ENCODE data around the gene PRPF31. TPM values are rescaled to one million over a fixed set of nuclear protein-coding genes. Genes with fewer than 3 reads are reported as not detected.

The PRPF31 gene
- total and polyA plus RNA-seq, 9 of the 15 experiments (the other 6 are each of a cell fraction or from before 2014, with no cell fraction given), result 5.8 to 92.2 (median 69.2) TPM

DNA sequence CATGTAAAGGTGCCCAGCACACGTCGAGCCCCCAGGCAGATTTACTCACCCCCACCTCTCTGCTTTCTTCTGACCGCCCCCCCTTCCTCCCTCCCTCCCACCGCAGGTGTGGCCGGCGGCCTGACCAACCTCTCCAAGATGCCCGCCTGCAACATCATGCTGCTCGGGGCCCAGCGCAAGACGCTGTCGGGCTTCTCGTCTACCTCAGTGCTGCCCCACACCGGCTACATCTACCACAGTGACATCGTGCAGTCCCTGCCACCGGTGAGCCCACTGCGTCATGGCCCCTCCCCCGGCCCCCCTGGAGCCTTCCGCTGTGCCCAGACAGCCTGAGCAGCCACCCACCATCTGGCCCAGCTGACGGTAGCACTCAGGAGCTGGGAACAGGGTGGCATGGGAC lies 8.8 kb downstream of the PRPF31 start:
- Histone ChIP-seq H3K36me3 (ENCODE audit: control insufficient read depth, insufficient read depth, low read length) (peaks cover 87% of the 10 kb centered on the region; the same call in 2 of the 3 replicates), H3K9ac (ENCODE audit: insufficient read depth in 1 of 2, low read depth in 2 of 2, low read length in 2 of 2) (peak overlapping the region in 1 of 2 experiments; percentile 35; a peak in 1 of 4 replicates), H3K27ac (ENCODE audit: extremely low read depth, low read depth, low read length) (no peak overlapping the region), H3K4me3 (no peak overlapping the region), H3K4me1 (replicated peaks in 1 of 2; ENCODE audit: control insufficient read depth in 2 of 2, insufficient read depth in 2 of 2, low read length in 2 of 2) (no peaks in the 10 kb centered on the region; a peak in 1 of 5 replicates), H4K20me1 (replicated peaks; ENCODE audit: control insufficient read depth, insufficient read depth, low read length) (no peaks in the 10 kb centered on the region), H3K27me3 (ENCODE audit: control insufficient read depth in 2 of 2, insufficient read depth in 2 of 2, low read length in 2 of 2) (no peaks in the 10 kb centered on the region), H3K79me2 (ENCODE audit: control insufficient read depth, insufficient read depth, low read length) (no peaks in the 10 kb centered on the region), H3K9me3 (replicated peaks; ENCODE audit: control insufficient read depth, insufficient read depth, low read depth, low read length) (no peaks in the 10 kb centered on the region), H3K9me1 (ENCODE audit: control insufficient read depth, insufficient read depth, low read length) (no peaks in the 10 kb centered on the region), H3K4me2 (ENCODE audit: insufficient read depth, low read length) (no peak overlapping the region), H2AFZ (ENCODE audit: low read depth, low read length) (no peak overlapping the region)
- ATAC-seq (no peak), DNase-seq (ENCODE audit: extremely low read depth in 1 of 4, low spot score in 3 of 4) (no peak), FAIRE-seq (no peak)
- ChIA-PET CTCF (ENCODE audit: low intra/inter-chr PET ratio) (no interaction called here), POLR2A (interaction anchor here (1.9 to 2.0 kb wide), 2 partner anchors 9 to 12 kb away, joined by 9 to 13 read pairs; partner anchors contain the start of genes PRPF31 and TFPT)
- WGBS (ENCODE audit: insufficient coverage, low coverage, missing lambda C conversion rate), result 96% methylated on average over 9 of the region's 19 CpGs
- no peak for TF ChIP-seq ZNF354B (CRISPR knock-in tag; IDR thresholded peaks at IDR 0.05)
- 0 out of 2 replicates have a peak, but pooled peaks have one; percentile 9 for TF ChIP-seq RBFOX2 (IDR thresholded peaks at IDR 0.05; ENCODE audit: low read depth, low read length)
- intact Hi-C loops (cut with micrococcal nuclease) (no loop called here), in situ Hi-C loops (cut with MboI) (no loop called here)
- no TSS peak for BruUV-seq (replicated peaks)

DNA sequence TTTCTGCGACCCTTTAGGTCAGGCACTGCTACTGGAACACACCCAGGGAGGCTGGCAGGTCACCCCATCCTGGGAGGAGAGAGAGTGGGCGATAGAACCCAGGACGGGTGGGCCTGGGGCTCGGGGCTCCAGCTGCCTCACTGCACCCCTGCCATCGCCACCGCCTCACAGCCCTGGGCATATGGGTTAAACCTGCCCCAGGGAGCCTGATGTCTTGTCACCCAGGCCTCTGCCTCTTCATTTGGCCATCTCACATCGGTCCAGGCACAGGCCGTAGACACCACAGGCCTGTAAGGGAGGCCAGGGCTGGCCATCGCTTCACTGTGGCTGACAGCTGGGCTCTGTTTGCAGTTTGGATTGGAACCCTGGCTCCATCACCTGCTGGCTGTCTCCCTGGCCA lies 10.2 kb downstream of the PRPF31 start:
- no TSS peak for BruUV-seq (replicated peaks)
- TF ChIP-seq MTA1 (IDR thresholded peaks at IDR 0.05; ENCODE audit: borderline replicate concordance) (no peak), POLR2G (IDR thresholded peaks at IDR 0.05; ENCODE audit: low read depth, low read length) (peak; percentile 11)
- TF ChIP-seq, protein P1, sequence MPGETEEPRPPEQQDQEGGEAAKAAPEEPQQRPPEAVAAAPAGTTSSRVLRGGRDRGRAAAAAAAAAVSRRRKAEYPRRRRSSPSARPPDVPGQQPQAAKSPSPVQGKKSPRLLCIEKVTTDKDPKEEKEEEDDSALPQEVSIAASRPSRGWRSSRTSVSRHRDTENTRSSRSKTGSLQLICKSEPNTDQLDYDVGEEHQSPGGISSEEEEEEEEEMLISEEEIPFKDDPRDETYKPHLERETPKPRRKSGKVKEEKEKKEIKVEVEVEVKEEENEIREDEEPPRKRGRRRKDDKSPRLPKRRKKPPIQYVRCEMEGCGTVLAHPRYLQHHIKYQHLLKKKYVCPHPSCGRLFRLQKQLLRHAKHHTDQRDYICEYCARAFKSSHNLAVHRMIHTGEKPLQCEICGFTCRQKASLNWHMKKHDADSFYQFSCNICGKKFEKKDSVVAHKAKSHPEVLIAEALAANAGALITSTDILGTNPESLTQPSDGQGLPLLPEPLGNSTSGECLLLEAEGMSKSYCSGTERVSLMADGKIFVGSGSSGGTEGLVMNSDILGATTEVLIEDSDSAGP (CRISPR knock-in tag; IDR thresholded peaks at IDR 0.05), result no peak
- no peak for DNase-seq (ENCODE audit: extremely low read depth in 1 of 4, low spot score in 3 of 4)
- H3K9me3 ChIP-seq (replicated peaks; ENCODE audit: control insufficient read depth, insufficient read depth, low read depth, low read length), result no peaks in the 10 kb centered on the region
- H3K27me3 ChIP-seq (ENCODE audit: control insufficient read depth in 2 of 2, insufficient read depth in 2 of 2, low read length in 2 of 2), result no peaks in the 10 kb centered on the region
- intact Hi-C loops (cut with micrococcal nuclease) (no loop called here), in situ Hi-C loops (cut with MboI) (no loop called here)
- no peaks in the 10 kb centered on the region; a peak in 1 of 5 replicates for H3K4me1 ChIP-seq (replicated peaks in 1 of 2; ENCODE audit: control insufficient read depth in 2 of 2, insufficient read depth in 2 of 2, low read length in 2 of 2)
- no peak overlapping the region for H2AFZ ChIP-seq (ENCODE audit: low read depth, low read length)
- FAIRE-seq, result no peak
- WGBS (ENCODE audit: insufficient coverage, low coverage, missing lambda C conversion rate), result 84% methylated on average over 4 of the region's 9 CpGs
- H3K4me3 ChIP-seq, result no peak overlapping the region
- ChIA-PET POLR2A (interaction anchor here (1.9 kb wide), 1 partner anchor 11 kb away, joined by 9 read pairs; no protein-coding TSS in a partner anchor), CTCF (ENCODE audit: low intra/inter-chr PET ratio) (no interaction called here)
- H3K27ac ChIP-seq (ENCODE audit: extremely low read depth, low read depth, low read length), result no peak overlapping the region
- H3K4me2 ChIP-seq (ENCODE audit: insufficient read depth, low read length), result no peak overlapping the region
- no peaks in the 10 kb centered on the region for H3K79me2 ChIP-seq (ENCODE audit: control insufficient read depth, insufficient read depth, low read length)
- peaks cover 84% of the 10 kb centered on the region; the same call in 2 of the 3 replicates for H3K36me3 ChIP-seq (ENCODE audit: control insufficient read depth, insufficient read depth, low read length)
- H4K20me1 ChIP-seq (replicated peaks; ENCODE audit: control insufficient read depth, insufficient read depth, low read length), result no peaks in the 10 kb centered on the region
- H3K9me1 ChIP-seq (ENCODE audit: control insufficient read depth, insufficient read depth, low read length), result no peaks in the 10 kb centered on the region
- no peak overlapping the region; a peak in 1 of 4 replicates for H3K9ac ChIP-seq (ENCODE audit: insufficient read depth in 1 of 2, low read depth in 2 of 2, low read length in 2 of 2)
- ATAC-seq, result no peak
